GM21619 (cell line): ENCODE data around the gene CNMD.
"Not testable (repeated sequence)": the region's sequence is repeated elsewhere in the genome, so short reads cannot be mapped to it uniquely, and the experiment has no call there.

Experiments used
- ATAC-seq: cut with Tn5 transposase; IDR thresholded peaks from one replicate; pipeline ENCODE4 v1.9.1; 2021; ENCODE audit not compliant: unreplicated experiment

CNMD gene

GRCh38 chr13:52744842-52745375, 5.3 kb upstream of the CNMD start:
- no peak for ATAC-seq

GRCh38 chr13:52743988-52744387, 4.4 kb upstream of the CNMD start:
- no peak for ATAC-seq

GRCh38 chr13:52743569-52743968, 3.9 kb upstream of the CNMD start:
- ATAC-seq = no peak

- ATAC-seq = no peak
These were observed 727 bp downstream of the CNMD start for GRCh38 chr13:52738719-52739467.

- ATAC-seq = no peak
These were observed 1.7 kb downstream of the CNMD start for GRCh38 chr13:52737965-52738364.

- ATAC-seq = no peak
These were observed 2.2 kb downstream of the CNMD start for GRCh38 chr13:52737451-52737850.

GRCh38 chr13:52736891-52737290, 2.7 kb downstream of the CNMD start:
- no peak for ATAC-seq

GRCh38 chr13:52734075-52734623, 5.5 kb downstream of the CNMD start:
- ATAC-seq = no peak

- no peak for ATAC-seq
These were observed 13.4 kb downstream of the CNMD start for GRCh38 chr13:52726258-52726657.

- no peak for ATAC-seq
These were observed 14.3 kb downstream of the CNMD start for GRCh38 chr13:52725302-52725701.

- ATAC-seq = no peak
These were observed 16.4 kb downstream of the CNMD start for GRCh38 chr13:52723181-52723580.

- not testable (repeated sequence) for ATAC-seq
These were observed 18.3 kb downstream of the CNMD start for GRCh38 chr13:52721356-52721755.

- ATAC-seq = not testable (repeated sequence)
These were observed 18.7 kb downstream of the CNMD start for GRCh38 chr13:52720904-52721303.

- ATAC-seq = no peak
These were observed 25.7 kb downstream of the CNMD start for GRCh38 chr13:52713894-52714293.

- ATAC-seq = no peak
These were observed 27.2 kb downstream of the CNMD start for GRCh38 chr13:52712385-52712784.

- ATAC-seq = no peak
These were observed 28.3 kb downstream of the CNMD start for GRCh38 chr13:52711286-52711685.

GRCh38 chr13:52708266-52708665, 31.4 kb downstream of the CNMD start:
- not testable (repeated sequence) for ATAC-seq

GRCh38 chr13:52707375-52707774, 32.2 kb downstream of the CNMD start:
- no peak for ATAC-seq

GRCh38 chr13:52706081-52706480, 33.5 kb downstream of the CNMD start:
- no peak for ATAC-seq

GRCh38 chr13:52703482-52703881, 36.1 kb downstream of the CNMD start:
- ATAC-seq = no peak

- no peak for ATAC-seq
These were observed 37.7 kb downstream of the CNMD start for GRCh38 chr13:52701728-52702465.

GRCh38 chr13:52696566-52696965, 43.1 kb downstream of the CNMD start:
- no peak for ATAC-seq
